ACHN (cell line): ENCODE data around the gene ZNF106.

Experiments used
- DNase-seq: peaks from one replicate; pipeline ENCODE4 v3.0.0-alpha.2; 2015
- in situ Hi-C: cut with HindIII; loops from 2 replicates; pipeline ENCODE4 v1.10.0; 2017; ENCODE audit warnings: low sequenced_read_pairs, low pct_ligation_motif_present, low pct_unique_long_range_greater_than_20kb

The ZNF106 gene

GRCh38 chr15:42491539-42492225, 741 bp upstream of the ZNF106 start:
- peak; percentile 75 for DNase-seq
- in situ Hi-C loops, result no loop called here

GRCh38 chr15:42490291-42490670, 660 bp downstream of the ZNF106 start:
- DNase-seq, result no peak
- in situ Hi-C loops, result no loop called here

GRCh38 chr15:42483677-42484076, 7.3 kb downstream of the ZNF106 start:
- no peak for DNase-seq
- in situ Hi-C loops, result no loop called here

- in situ Hi-C loops, result no loop called here
- no peak for DNase-seq
These were observed 8.2 kb downstream of the ZNF106 start for GRCh38 chr15:42482701-42483100.

- no peak for DNase-seq
- in situ Hi-C loops, result no loop called here
These were observed 16.1 kb downstream of the ZNF106 start for GRCh38 chr15:42474827-42475226.

- in situ Hi-C loops, result no loop called here
- no peak for DNase-seq
These were observed 19.9 kb downstream of the ZNF106 start for GRCh38 chr15:42471002-42471401.

GRCh38 chr15:42465520-42466259, 25.3 kb downstream of the ZNF106 start:
- no peak for DNase-seq
- in situ Hi-C loops, result no loop called here

GRCh38 chr15:42461261-42461660, 29.7 kb downstream of the ZNF106 start:
- DNase-seq, result no peak
- in situ Hi-C loops, result no loop called here

GRCh38 chr15:42457445-42458442, 33.2 kb downstream of the ZNF106 start:
- in situ Hi-C loops, result no loop called here
- DNase-seq, result no peak

- in situ Hi-C loops, result no loop called here
- DNase-seq, result no peak
These were observed 34.0 kb downstream of the ZNF106 start for GRCh38 chr15:42456971-42457370.

GRCh38 chr15:42456531-42456930, 34.4 kb downstream of the ZNF106 start:
- in situ Hi-C loops, result no loop called here

GRCh38 chr15:42453826-42454225, 37.1 kb downstream of the ZNF106 start:
- DNase-seq, result no peak
- in situ Hi-C loops, result no loop called here

More at GRCh38 chr15:42456531-42456930, 34.4 kb downstream of the ZNF106 start:
- DNase-seq, result no peak

GRCh38 chr15:42450425-42450790, 40.5 kb downstream of the ZNF106 start:
- in situ Hi-C loops, result no loop called here
- no peak for DNase-seq

- in situ Hi-C loops, result no loop called here
- DNase-seq, result no peak
These were observed 41.0 kb downstream of the ZNF106 start for GRCh38 chr15:42449770-42450424.

- no peak for DNase-seq
- in situ Hi-C loops, result no loop called here
These were observed 42.7 kb downstream of the ZNF106 start for GRCh38 chr15:42448281-42448680.

- no peak for DNase-seq
- in situ Hi-C loops, result no loop called here
These were observed 43.3 kb downstream of the ZNF106 start for GRCh38 chr15:42447599-42447998.

- in situ Hi-C loops, result no loop called here
These were observed 45.4 kb downstream of the ZNF106 start for GRCh38 chr15:42445551-42445950.

GRCh38 chr15:42444415-42445063, 46.4 kb downstream of the ZNF106 start:
- DNase-seq, result no peak

More at GRCh38 chr15:42445551-42445950, 45.4 kb downstream of the ZNF106 start:
- no peak for DNase-seq

More at GRCh38 chr15:42444415-42445063, 46.4 kb downstream of the ZNF106 start:
- in situ Hi-C loops, result no loop called here
